ENCODE results near the gene FAM149A.

- TF ChIP-seq CTCF (IDR thresholded peaks at IDR 0.05 in 2 of 3, conservative IDR thresholded peaks at IDR 0.05 in 1 of 3; ENCODE audit: control insufficient read depth in 2 of 3, extremely low read depth in 1 of 3, insufficient read depth in 1 of 3, low read depth in 3 of 3, low read length in 3 of 3) (no peak), MTA2 (IDR thresholded peaks at IDR 0.05; ENCODE audit: low read depth) (no peak), ATF3 (IDR thresholded peaks at IDR 0.05; ENCODE audit: borderline replicate concordance, extremely low read depth, low read depth, low read length) (no peak), TCF3 (IDR thresholded peaks at IDR 0.05; ENCODE audit: borderline replicate concordance, insufficient read depth, low read depth, low read length) (no peak), TCF7 (IDR thresholded peaks at IDR 0.05; ENCODE audit: borderline replicate concordance) (no peak), RFX5 (IDR thresholded peaks at IDR 0.05; ENCODE audit: low read depth, low read length) (no peak), MAX (IDR thresholded peaks at IDR 0.05; ENCODE audit: low read depth, low read length) (no peak), EGR1 (IDR thresholded peaks at IDR 0.05; ENCODE audit: borderline replicate concordance in 1 of 2, low read depth in 2 of 2, low read length in 2 of 2) (no peak), TBL1XR1 (IDR thresholded peaks at IDR 0.05; ENCODE audit: low read depth, low read length) (no peak), CEBPZ (IDR thresholded peaks at IDR 0.05; ENCODE audit: low read depth, low read length) (no peak), JUNB (IDR thresholded peaks at IDR 0.05) (no peak), MXI1 (IDR thresholded peaks at IDR 0.05; ENCODE audit: low read depth, low read length) (no peak)
Observed at GRCh38 chr4:186082221-186082620, 22.3 kb upstream of the FAM149A start.

Measured in GM12878 (cell line).